AG09319 (cell line): ENCODE results near the gene KIF4A.
"Not testable (repeated sequence)": the region's sequence is repeated elsewhere in the genome, so short reads cannot be mapped to it uniquely, and the experiment has no call there.

Experiments
- DNase-seq: peaks from one replicate; pipeline ENCODE4 v3.0.0-alpha.2; 2010; ENCODE audit warnings: low read depth; ENCODE audit errors: extremely low read depth
- TF ChIP-seq, protein P1 (sequence below): IDR thresholded peaks from 2 replicates; pipeline ENCODE4 v1.5.1; 2011; ENCODE audit warnings: low read depth, mild to moderate bottlenecking, inconsistent platforms, low read length, moderate library complexity

The KIF4A gene

DNA sequence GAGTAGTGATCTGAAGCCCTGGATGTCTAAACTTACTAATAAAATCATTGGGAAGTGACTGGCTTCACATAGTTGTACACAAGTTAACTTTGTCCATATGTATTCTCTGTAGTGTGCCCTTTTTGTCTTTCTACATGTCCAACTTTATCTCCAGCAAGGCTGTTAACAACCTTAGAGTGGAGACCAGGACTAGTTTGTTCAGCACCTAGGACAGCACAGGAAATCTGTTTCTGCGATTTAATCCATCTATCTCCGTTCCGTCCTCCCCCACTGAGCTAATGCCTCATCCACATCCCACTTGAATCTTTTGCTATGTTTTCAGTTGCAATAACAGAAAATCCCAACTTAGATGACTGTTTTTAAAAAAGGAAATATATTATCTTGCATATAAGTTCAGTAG is 25.1 kb upstream of the KIF4A start:
- TF ChIP-seq, protein P1, sequence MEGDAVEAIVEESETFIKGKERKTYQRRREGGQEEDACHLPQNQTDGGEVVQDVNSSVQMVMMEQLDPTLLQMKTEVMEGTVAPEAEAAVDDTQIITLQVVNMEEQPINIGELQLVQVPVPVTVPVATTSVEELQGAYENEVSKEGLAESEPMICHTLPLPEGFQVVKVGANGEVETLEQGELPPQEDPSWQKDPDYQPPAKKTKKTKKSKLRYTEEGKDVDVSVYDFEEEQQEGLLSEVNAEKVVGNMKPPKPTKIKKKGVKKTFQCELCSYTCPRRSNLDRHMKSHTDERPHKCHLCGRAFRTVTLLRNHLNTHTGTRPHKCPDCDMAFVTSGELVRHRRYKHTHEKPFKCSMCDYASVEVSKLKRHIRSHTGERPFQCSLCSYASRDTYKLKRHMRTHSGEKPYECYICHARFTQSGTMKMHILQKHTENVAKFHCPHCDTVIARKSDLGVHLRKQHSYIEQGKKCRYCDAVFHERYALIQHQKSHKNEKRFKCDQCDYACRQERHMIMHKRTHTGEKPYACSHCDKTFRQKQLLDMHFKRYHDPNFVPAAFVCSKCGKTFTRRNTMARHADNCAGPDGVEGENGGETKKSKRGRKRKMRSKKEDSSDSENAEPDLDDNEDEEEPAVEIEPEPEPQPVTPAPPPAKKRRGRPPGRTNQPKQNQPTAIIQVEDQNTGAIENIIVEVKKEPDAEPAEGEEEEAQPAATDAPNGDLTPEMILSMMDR, result no peak

GRCh38 chrX:70268034-70268433 is 21.9 kb upstream of the KIF4A start, which contains the start of gene ARR3:
ARR3 (plus strand) TSS chrX:70268334; CDS start chrX:70269386, 1,052 bp downstream.
- TF ChIP-seq, protein P1, result no peak
- no peak for DNase-seq

More for the DNA sequence above, 25.1 kb upstream of the KIF4A start:
- no peak for DNase-seq

DNA sequence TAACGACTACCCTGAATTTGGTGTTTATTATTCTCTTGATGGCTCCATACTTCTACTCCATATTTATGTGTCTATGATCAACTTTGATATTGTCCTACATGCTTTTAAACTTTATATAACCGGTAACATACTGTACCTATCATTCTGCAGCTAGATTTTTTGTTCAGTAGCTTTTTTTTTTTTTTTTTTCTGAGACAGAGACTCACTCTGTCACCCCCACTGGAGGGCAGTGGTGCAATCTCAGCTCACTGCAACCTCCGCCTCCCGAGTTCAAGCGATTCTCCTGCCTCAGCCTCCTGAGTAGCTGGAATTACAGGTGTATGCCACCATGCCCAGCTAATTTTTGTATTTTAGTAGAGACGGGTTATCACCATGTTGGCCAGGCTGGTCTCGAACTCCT is 15.9 kb upstream of the KIF4A start:
- not testable (repeated sequence) for DNase-seq

GRCh38 chrX:70279081-70279480 is 10.8 kb upstream of the KIF4A start:
- DNase-seq, result no peak
- TF ChIP-seq, protein P1, result no peak

DNA sequence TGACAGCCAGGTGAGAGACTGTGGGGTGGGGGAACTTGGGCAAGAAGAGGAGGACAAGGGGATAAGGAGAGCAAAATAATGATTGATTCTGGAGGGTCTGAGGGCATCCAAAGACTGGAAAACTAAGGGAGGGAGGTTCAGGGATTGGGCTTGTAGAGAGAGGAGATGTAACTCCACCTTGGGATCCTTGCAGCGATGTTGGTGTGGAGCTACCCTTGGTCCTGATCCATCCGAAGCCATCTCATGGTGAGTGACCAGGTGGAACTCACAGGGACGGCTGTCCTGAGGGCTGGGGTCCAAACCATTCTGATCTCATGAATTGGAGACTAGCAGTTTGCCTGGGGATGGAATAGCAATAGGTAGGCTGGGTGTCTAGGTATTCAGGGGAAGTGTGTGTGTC is 9.3 kb upstream of the KIF4A start:
- TF ChIP-seq, protein P1, result no peak
- no peak for DNase-seq

DNA sequence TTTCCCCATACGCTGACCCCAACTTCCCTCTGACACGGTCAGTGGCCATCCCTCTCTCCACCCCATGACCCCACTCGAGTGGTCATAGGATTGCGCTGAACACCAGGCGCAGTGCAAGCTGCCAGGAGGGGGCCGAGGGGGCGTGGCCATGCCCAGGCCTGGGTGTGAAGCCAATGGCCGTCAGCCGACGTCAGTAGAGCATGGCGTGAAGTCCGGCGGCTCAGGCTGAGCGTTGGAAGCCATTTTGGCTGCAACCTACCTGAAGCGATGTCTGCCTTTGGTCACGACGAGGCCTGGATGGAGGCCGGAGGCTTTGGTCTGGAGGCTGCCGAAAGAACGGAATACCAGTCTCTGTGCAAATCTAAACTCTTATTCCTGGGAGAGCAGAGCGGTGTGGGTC is 8.0 kb upstream of the KIF4A start, which contains the start of gene RAB41:
RAB41 (plus strand) TSS at position 222 of the 400 bp plus-strand sequence; CDS start at position 268, 46 bp downstream.
- TF ChIP-seq, protein P1, result no peak
- no peak for DNase-seq

DNA sequence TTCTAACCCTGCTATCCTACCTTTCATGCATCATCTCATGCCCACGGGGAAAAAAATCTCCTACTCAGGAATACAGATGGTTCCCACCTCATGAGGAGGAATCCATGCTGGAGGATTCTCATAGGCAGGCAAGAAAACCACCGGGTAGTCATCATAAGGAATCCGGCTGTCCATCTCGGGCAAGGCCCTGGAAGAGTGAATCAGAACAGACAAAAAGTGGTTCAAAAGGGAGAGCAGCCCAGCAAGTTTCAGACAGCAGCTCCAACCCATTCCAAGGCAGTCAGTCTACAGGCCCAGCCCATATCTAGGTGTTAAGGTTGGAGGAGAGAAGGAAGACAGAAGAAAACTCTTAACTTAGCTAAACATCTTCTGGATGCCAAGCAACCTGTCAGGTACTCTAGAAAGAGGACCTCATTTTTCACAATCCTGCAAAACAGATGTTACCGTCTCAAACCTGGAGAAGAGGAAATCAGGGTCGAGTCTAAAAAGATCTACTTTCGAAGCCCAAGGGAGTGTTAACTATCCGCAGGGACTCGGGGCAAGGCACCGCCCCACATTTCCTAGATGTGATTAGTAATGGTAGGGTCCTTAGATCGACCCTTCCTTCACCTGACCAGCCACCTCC is 624 bp upstream of the KIF4A start:
- DNase-seq, result no peak

More for the DNA sequence above, 624 bp upstream of the KIF4A start:
- TF ChIP-seq, protein P1, result no peak
